Measurements from ENCODE around the gene ZNG1B. TPM values are rescaled to one million over a fixed set of nuclear protein-coding genes. Genes with fewer than 3 reads are reported as not detected.
"Not testable (repeated sequence)": the region's sequence is repeated elsewhere in the genome, so short reads cannot be mapped to it uniquely, and the experiment has no call there.

Gene ZNG1B
- 24.5 and 24.6 TPM in 2 replicates for total RNA-seq (2014; rRNA removed; shearing (Covaris generic))
- polyA plus RNA-seq (2015; cell fraction: cytosol; rRNA removed) = 10.5 and 11.4 TPM in 2 replicates
- 89.5 and 100 TPM in 2 replicates for polyA plus RNA-seq (2015; cell fraction: nucleus; rRNA removed)

DNA sequence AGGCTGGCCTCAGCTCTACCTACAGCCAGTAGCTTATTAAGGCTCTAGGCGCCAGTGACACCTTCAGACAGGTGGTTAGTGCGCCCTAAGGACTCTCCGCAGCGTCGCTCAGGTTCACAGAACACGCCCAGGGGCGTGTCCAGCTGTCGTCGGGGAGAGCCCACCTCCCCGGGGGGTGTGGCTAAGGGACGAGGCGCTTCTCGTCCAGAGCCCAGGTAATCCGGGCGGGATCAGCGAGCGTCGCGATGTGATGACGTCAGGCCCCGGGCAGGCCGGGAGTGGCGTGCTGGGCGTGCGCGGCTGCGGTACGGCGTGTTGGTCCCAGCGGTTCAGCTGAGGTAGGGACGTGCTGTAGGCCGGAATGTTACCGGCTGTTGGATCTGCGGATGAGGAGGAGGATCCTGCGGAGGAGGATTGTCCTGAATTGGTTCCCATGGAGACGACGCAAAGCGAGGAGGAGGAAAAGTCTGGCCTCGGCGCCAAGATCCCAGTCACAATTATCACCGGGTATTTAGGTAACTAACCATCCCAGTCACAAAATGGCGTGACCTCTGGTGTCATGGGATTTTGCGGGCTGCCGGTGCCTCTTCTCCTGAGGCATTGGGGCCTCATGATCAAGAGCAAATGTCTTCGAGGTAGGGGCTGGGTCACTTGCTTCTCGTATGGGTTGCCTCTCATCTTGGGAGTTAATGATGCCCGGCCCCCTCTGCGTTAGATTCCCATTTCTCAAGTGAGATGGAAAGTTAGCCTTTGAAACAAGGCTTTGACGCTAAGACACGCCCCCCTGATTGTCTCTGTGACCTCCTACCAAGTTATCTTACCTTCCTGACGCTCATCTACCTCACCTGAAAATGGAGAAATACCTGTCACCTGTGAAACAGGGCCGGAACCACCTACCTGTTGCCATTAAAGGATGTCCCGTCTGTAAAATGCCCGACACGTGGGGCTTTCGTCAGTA lies at the start of gene ZNG1B:
Gene ZNG1B, plus strand, starts transcription at position 184 of the 958 bp plus-strand sequence. Its CDS starts 178 bp downstream, at position 362.
- in situ Hi-C loops (cut with HindIII; ENCODE audit: low pct_unique_long_range_greater_than_20kb, low sequenced_read_pairs) = not testable (repeated sequence)
- peak; percentile 1 for DNase-seq (ENCODE audit: low read depth, low spot score)

DNA sequence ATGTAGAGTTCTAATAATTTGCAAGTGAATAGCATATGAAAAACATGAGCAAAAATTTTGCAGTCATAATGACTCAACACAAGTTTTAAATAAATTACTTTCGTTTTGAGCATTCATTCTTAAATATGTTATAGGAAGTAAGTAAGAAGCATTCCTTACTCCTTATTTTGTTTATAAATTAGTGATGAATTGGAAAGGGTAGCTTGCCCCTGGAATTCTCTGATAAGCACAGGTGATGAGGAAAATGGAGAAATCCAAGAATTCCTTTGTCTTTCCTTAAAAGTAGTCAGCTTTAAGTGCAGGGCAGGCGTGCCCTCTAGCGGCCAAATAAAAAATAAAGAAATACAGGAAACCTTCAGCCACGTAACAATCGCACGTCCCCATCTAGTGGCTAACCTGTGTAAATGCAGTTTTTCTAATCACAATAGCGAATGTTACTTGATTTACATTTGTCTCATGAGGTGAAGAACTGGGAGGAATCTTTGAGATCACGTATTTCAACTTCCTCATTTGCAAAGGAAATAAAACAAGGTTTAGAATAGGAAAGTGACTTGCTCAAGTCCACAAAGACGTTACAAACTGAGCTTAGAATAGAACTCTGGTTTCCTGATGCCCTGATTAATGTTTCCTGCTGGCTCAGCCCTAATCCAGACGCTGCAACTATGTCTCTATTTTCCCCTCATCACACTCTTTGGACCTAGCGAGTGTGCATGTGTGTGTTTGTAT lies 47.2 kb upstream of the ZNG1B start:
- DNase-seq (ENCODE audit: low read depth, low spot score) = peak; percentile 76
- in situ Hi-C loops (cut with HindIII; ENCODE audit: low pct_unique_long_range_greater_than_20kb, low sequenced_read_pairs) = no loop called here

DNA sequence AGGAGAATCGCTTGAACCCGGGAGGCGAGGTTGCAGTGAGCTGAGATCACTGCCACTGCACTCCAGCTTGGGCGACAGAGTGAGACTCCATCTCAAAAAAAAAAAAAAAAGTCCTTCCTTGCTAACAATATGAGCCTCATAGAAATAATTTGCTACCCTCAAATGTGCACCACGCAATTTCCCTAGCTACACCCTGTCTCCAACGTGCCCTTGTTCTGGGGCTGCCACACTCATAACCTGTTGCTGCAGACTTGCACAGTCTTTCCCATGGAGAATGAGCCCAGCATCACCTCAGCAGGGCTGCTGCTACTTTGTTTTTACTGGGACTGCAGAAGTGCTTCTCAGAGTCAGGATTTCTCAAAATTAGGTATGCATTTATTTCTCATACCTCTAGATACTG lies 46.4 kb upstream of the ZNG1B start:
- in situ Hi-C loops (cut with HindIII; ENCODE audit: low pct_unique_long_range_greater_than_20kb, low sequenced_read_pairs) = no loop called here
- no peak for DNase-seq (ENCODE audit: low read depth, low spot score)

DNA sequence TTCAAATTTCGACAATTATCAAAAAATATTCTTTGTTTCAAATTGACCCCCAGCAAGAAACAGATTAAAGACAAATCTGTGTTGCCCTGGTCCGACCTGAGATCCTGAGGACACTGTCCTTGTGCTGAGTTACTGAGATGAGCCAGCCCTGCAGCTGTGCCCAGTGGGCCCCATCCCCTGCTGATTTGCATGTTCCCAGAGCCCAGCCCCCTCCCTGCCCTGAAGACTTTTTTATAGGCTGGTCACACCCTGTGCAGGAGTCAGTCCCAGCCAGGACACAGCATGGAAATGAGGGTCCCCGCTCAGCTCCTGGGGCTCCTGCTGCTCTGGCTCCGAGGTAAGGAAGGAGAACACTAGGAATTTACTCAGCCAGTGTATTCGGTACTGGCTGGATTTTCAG lies 31.4 kb upstream of the ZNG1B start:
- no peak for DNase-seq (ENCODE audit: low read depth, low spot score)
- in situ Hi-C loops (cut with HindIII; ENCODE audit: low pct_unique_long_range_greater_than_20kb, low sequenced_read_pairs) = no loop called here

DNA sequence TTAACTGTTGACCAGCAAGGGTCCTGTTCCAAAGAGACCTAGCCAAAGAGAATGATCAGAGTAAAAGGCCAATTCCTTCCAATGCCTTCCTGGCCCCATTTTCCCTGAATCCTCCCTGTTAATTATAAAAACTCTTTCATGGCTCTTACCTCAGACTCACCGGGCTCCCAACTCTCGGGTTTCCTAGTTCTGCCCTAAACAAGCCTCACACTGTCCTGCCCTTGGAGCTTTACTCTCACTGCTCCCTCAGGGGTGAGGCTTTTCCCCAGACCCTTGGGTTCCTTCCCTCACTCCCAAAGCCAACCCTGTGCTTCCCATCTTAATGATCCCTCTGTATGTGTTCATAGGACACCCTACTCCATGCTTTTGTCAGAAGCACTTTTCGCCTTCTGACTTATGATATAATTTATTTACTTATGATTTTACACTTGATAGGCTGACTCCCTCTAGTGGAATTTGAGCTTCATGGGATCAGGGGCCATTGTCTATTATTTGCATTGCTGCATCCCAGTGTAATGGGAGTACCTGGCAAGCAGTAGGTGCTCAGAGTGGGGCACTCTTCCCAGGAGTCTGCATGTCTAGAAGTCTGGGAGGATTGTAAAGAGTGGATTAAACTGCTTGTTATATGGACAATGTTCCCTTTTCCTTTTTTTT lies 29.9 kb upstream of the ZNG1B start:
- DNase-seq (ENCODE audit: low read depth, low spot score) = peak; percentile 34
- in situ Hi-C loops (cut with HindIII; ENCODE audit: low pct_unique_long_range_greater_than_20kb, low sequenced_read_pairs) = no loop called here

DNA sequence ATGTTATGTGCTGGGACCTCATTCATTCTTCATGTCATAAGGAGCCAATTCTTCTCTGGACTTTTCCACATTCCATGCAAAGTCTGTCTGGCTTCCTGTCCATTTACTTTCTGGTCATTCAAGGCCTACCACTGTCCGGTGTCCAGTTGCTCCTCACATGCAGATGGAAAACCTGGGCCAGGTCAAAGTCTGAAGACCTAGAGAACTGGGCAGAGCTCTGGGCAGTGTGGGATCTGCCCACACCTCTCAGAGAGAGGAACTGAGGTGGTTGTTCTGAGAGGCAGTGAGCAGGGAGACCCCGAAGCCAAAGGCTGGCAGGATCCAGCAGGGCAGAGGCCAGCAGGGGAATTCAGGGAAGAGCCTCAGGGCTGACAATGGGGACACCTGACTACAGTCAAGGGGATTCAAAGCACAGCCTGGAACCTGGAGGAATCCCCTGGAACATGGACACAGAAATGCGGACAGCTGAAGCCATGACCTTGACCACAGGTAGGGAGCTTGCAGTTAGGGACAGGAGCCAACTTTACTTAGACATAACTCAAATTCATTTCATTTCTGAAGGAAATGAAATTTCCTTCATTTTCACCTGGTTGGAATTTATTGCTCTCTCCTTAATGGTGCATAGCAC lies 25.7 kb upstream of the ZNG1B start:
- in situ Hi-C loops (cut with HindIII; ENCODE audit: low pct_unique_long_range_greater_than_20kb, low sequenced_read_pairs); DNase-seq (ENCODE audit: low read depth, low spot score): not testable (repeated sequence)

DNA sequence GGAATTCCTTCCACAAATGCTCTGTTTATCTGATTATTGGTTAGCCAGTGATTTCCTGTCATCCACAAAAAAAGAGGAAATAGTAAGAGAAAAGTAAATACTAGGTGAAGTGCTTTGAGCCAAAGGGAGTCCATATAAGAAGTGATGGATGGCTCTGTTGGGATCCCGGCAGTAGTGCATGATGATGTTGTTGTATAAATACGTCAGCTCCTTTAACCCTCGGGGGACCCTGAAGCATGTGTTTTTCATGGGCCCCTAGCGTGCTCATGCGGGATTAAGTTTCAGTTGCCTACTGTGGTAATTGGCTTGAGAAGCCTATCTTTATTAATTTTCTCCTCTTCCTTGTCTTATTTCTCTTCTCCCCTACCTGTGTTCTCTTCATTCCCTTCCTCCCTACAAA lies 24.7 kb upstream of the ZNG1B start:
- DNase-seq (ENCODE audit: low read depth, low spot score); in situ Hi-C loops (cut with HindIII; ENCODE audit: low pct_unique_long_range_greater_than_20kb, low sequenced_read_pairs): not testable (repeated sequence)

DNA sequence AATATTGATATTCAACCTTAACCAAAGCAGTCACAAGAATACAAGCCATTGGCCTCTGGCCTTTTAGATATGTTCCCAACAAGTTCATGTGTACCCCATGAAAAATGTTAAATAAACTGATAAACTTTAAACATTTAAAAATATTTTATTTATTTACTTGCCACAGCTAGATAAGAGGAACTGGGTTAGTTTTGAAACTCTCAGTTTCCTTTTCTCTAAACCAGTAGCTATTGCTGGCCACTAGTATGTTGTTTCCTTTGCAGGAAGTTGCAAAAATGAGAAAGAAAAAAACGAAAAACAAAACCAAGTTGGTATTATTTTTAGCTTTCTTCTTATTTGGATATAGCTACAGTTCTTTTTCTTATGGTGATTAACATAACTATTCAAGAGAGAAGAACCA lies 5.7 kb upstream of the ZNG1B start:
- DNase-seq (ENCODE audit: low read depth, low spot score); in situ Hi-C loops (cut with HindIII; ENCODE audit: low pct_unique_long_range_greater_than_20kb, low sequenced_read_pairs): not testable (repeated sequence)

DNA sequence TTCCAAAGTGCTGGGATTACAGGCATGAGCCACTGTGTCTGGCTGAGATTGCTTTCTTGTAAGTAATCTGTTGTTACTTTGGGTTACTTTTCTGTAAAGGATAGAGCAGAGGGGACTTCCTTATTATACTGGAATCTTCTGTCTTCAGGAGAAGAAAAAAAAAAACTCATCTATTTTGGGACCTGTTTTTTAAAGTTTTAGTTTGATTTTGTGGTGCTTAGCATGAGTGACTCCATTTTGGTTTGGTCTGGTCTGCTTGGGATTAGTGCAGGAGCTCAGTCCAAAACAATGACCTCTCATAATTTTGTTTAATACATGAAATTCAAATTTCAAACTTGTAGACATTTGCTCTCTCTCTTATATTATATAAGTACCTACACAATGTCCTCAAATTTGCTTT lies 4.0 kb upstream of the ZNG1B start:
- in situ Hi-C loops (cut with HindIII; ENCODE audit: low pct_unique_long_range_greater_than_20kb, low sequenced_read_pairs); DNase-seq (ENCODE audit: low read depth, low spot score): not testable (repeated sequence)

DNA sequence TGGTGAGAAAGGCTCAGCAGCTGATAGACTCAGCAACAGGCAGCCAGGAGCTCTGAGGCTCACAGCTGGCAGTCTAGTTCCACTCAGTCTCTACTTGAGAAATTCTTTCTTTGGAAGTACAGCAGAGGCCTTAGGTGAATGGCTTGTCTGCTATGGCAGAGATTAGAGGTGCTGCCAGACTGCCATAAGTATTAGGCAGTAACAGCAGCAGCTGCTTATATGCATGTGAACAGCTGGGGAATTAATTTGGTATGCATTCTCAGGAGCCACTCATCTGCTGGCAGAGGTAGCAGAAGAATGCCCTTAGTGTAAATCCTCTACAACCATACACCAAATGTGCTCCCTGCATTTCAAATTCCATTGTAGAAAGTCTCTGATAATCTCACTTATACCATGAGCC lies 28.3 kb downstream of the ZNG1B start:
- in situ Hi-C loops (cut with HindIII; ENCODE audit: low pct_unique_long_range_greater_than_20kb, low sequenced_read_pairs); DNase-seq (ENCODE audit: low read depth, low spot score): not testable (repeated sequence)

DNA sequence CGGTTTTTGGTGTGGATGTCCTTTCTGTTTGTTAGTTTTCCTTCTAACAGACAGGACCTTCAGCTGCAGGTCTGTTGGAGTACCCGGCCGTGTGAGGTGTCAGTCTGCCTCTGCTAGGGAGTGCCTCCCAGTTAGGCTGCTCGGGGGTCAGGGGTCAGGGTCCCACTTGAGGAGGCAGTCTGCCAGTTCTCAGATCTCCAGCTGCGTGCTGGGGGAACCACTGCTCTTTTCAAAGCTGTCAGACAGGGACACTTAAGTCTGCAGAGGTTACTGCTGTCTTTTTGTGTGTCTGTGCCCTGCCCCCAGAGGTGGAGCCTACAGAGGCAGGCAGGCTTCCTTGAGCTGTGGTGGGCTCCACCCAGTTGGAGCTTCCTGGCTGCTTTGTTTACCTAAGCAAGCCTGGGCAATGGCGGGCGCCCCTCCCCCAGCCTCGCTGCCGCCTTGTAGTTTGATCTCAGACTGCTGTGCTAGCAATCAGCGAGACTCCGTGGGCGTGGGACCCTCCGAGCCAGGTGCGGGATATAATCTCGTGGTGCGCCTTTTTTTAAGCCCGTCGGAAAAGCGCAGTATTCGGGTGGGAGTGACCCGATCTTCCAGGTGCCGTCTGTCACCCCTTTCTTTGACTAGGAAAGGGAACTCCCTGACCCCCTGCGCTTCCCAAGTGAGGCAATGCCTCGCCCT lies 39.3 kb downstream of the ZNG1B start:
- DNase-seq (ENCODE audit: low read depth, low spot score); in situ Hi-C loops (cut with HindIII; ENCODE audit: low pct_unique_long_range_greater_than_20kb, low sequenced_read_pairs): not testable (repeated sequence)

DNA sequence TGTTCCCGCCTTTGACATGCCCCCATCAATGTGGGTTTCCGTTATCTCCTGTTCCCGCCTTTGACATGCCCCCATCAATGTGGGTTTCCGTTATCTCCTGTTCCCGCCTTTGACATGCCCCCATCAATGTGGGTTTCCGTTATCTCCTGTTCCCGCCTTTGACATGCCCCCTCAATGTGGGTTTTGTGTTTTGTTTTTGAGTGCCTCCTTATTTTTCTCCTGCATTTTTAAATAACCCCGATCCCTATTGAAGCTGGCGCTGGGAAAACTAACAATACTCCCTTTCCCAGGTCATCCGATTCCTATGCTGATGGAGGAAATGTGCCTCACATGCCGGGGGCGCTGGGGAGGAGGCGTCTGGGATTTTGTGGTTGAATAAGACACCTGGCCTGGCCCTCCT lies 59.0 kb downstream of the ZNG1B start:
- in situ Hi-C loops (cut with HindIII; ENCODE audit: low pct_unique_long_range_greater_than_20kb, low sequenced_read_pairs); DNase-seq (ENCODE audit: low read depth, low spot score): not testable (repeated sequence)

DNA sequence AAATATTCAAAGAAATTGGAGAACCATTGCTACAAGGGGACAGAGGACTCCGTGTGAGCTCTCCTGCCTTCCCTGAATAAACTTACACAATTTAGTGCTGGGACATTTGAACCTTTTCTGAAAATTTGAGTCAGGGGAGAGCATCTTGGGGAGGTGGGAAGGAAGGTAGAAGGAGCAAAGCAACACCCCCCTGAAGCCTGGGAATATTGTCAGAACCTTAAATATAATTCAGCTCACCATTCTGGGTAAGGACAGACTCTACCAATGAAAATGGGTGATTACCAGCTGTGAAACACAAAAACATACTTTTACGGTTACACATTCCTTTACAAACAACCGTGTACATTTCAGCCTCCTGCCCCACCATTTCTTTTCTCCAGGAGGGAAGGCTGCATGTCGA lies 60.9 kb downstream of the ZNG1B start, which contains the start of gene FOXD4L1:
Gene FOXD4L1, plus strand, starts transcription at position 301 of the 400 bp plus-strand sequence. CDS start 592 bp downstream, outside the sequence.
- in situ Hi-C loops (cut with HindIII; ENCODE audit: low pct_unique_long_range_greater_than_20kb, low sequenced_read_pairs) = not testable (repeated sequence)

DNA sequence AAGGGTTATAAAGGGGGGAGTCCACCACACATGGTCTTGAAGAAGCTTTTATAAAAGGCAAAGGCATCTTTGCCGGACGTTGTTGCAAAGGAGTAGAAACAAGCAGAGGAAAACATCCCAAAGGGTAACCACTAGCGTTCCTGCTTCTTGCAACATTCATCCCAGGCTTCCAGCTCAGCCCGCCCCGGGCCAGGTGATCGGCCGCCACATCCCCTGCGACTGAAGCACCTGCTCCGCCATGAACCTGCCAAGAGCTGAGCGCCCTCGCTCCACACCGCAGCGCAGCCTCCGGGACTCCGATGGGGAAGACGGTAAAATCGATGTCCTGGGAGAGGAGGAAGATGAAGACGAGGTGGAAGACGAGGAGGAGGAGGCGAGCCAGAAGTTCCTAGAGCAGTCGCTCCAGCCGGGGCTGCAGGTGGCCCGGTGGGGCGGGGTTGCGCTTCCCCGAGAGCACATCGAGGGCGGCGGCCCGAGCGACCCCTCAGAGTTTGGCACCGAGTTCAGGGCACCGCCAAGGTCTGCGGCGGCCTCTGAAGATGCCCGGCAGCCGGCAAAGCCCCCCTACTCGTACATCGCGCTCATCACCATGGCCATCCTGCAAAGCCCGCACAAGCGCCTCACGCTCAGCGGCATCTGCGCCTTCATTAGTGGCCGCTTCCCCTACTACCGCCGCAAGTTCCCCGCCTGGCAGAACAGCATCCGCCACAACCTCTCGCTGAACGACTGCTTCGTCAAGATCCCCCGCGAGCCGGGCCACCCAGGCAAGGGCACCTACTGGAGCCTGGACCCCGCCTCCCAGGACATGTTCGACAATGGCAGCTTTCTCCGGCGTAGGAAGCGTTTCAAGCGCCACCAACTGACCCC lies 61.8 kb downstream of the ZNG1B start:
- in situ Hi-C loops (cut with HindIII; ENCODE audit: low pct_unique_long_range_greater_than_20kb, low sequenced_read_pairs); DNase-seq (ENCODE audit: low read depth, low spot score): not testable (repeated sequence)

More for the DNA sequence above, 60.9 kb downstream of the ZNG1B start, which contains the start of gene FOXD4L1:
- not testable (repeated sequence) for DNase-seq (ENCODE audit: low read depth, low spot score)

DNA sequence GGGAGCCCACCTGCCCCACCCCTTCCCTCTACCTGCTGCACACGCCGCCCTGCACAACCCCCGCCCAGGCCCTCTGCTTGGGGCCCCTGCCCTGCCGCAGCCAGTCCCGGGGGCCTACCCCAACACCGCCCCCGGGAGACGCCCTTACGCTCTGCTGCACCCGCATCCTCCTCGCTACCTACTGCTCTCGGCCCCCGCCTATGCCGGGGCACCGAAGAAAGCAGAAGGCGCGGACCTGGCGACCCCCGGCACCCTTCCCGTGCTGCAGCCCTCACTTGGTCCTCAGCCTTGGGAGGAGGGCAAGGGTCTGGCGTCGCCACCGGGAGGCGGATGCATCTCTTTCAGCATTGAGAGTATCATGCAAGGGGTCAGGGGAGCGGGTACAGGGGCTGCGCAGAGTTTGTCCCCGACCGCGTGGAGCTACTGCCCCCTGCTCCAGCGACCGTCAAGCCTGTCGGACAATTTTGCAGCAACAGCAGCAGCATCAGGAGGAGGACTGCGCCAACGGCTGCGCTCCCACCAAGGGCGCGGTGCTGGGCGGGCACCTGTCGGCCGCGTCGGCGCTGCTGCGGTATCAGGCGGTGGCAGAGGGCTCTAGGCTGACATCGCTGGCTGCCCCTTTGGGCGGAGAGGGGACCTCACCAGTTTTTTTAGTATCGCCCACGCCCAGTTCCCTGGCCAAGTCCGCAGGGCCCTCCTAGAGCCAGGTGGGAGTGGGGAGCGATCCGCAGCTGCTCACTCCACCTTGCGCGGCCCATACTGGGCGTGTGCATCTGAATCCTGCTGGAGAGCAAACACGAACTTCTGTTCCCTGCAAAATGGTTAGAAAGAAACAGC lies 62.6 kb downstream of the ZNG1B start:
- not testable (repeated sequence) for DNase-seq (ENCODE audit: low read depth, low spot score)

More for the DNA sequence above, 62.6 kb downstream of the ZNG1B start:
- in situ Hi-C loops (cut with HindIII; ENCODE audit: low pct_unique_long_range_greater_than_20kb, low sequenced_read_pairs) = not testable (repeated sequence)

Measured in SK-MEL-5 (cell line).